GM12878 (cell line): ENCODE results near the gene XAGE3. TPM values are rescaled to one million over a fixed set of nuclear protein-coding genes. Genes with fewer than 3 reads are reported as not detected.
"Not testable (repeated sequence)": the region's sequence is repeated elsewhere in the genome, so short reads cannot be mapped to it uniquely, and the experiment has no call there.

Experiments used
- ATAC-seq: fragments of 200-7000 bp; cut with Tn5 transposase; 3 replicates; pipeline ENCODE4 v1.9.1; 2020; ENCODE audit warnings: mild to moderate bottlenecking, moderate library complexity
- BruUV-seq: library from RNA; stranded (reverse); fragments of 400-500 nt; replicated peaks from 2 replicates; lab custom pipeline; 2021; lab: Mats Ljungman, UMichigan
- CTCF ChIA-PET: fragments of 300-600 bp; sonication (Branson Sonifier 250); formaldehyde crosslinking; extraction: SDS; loops from one replicate; lab custom pipeline; 2021; ENCODE audit warnings: inconsistent platforms; lab: Yijun Ruan, JAX
- POLR2A ChIA-PET: fragments of 350-600 bp; formaldehyde crosslinking; extraction: SDS; loops from one replicate; lab custom pipeline; 2021; ENCODE audit warnings: inconsistent platforms; lab: Charles Lee
- RAD21 ChIA-PET: fragments of 300-600 bp; sonication (Branson Sonifier 250); formaldehyde crosslinking; loops from one replicate; lab custom pipeline; 2023; ENCODE audit warnings: antibody characterized with exemption; ENCODE audit not compliant: unreplicated experiment; lab: Charles Lee
- SMC1A ChIA-PET: fragments of 300-600 bp; sonication (Branson Sonifier 250); formaldehyde crosslinking; loops from one replicate; lab custom pipeline; 2023; ENCODE audit not compliant: unreplicated experiment, uncharacterized antibody; lab: Charles Lee
- DNase-seq: peaks from one replicate; pipeline ENCODE4 v3.0.0-alpha.2; 2011; ENCODE audit warnings: low read depth, low spot score
- FAIRE-seq: peaks from 3 replicates; lab custom pipeline; 2011; peaks lifted over from hg19 to GRCh38; lab: Jason Lieb, UNC
- H2AFZ ChIP-seq: 2 replicates; pipeline ENCODE4 v1.6.0; 2011; ENCODE audit warnings: low read depth, low read length, control low read depth; ENCODE audit not compliant: control insufficient read depth
- H3K27ac ChIP-seq: 2 replicates; pipeline ENCODE4 v1.5.1; 2011; ENCODE audit warnings: control low read depth; ENCODE audit not compliant: control insufficient read depth, insufficient read depth
- H3K27me3 ChIP-seq, 2 experiments: replicated peaks in 1 of 2; 2 replicates each; pipeline versions ENCODE4 v1.6.0 to v1.6.1; 2011; ENCODE audit warnings: low read length in 1 of 2; ENCODE audit not compliant: control insufficient read depth in 2 of 2, insufficient read depth in 2 of 2
- H3K36me3 ChIP-seq, 2 experiments: 2 replicates each; pipeline ENCODE4 v1.5.1; 2011; ENCODE audit warnings: low read length in 1 of 2; ENCODE audit not compliant: control insufficient read depth in 2 of 2, insufficient read depth in 2 of 2
- H3K4me1 ChIP-seq: 2 replicates; pipeline ENCODE4 v1.6.1; 2011; ENCODE audit warnings: mild to moderate bottlenecking, low read length, moderate library complexity, mixed read lengths; ENCODE audit not compliant: control insufficient read depth, insufficient read depth
- H3K4me2 ChIP-seq: 2 replicates; pipeline ENCODE4 v1.6.0; 2011; ENCODE audit warnings: control low read depth; ENCODE audit not compliant: control insufficient read depth, insufficient read depth
- H3K4me3 ChIP-seq: fragments of 200-600 bp; sonication (generic); 2 replicates; pipeline ENCODE4 v1.5.1; 2016
- H3K79me2 ChIP-seq: 2 replicates; pipeline ENCODE4 v1.6.0; 2011; ENCODE audit warnings: low read length; ENCODE audit not compliant: control insufficient read depth, insufficient read depth
- H3K9ac ChIP-seq: 2 replicates; pipeline ENCODE4 v1.8.0; 2011; ENCODE audit warnings: low read length, control low read depth, mixed read lengths; ENCODE audit not compliant: control insufficient read depth, insufficient read depth
- H3K9me3 ChIP-seq: replicated peaks from 3 replicates; pipeline ENCODE4 v1.5.1; 2011; ENCODE audit warnings: mild to moderate bottlenecking, low read length; ENCODE audit not compliant: control insufficient read depth, insufficient read depth
- H4K20me1 ChIP-seq: 2 replicates; pipeline ENCODE4 v1.6.0; 2011; ENCODE audit not compliant: control insufficient read depth, insufficient read depth
- ATF3 ChIP-seq: IDR thresholded peaks from 2 replicates; pipeline ENCODE4 v1.6.1; 2011; ENCODE audit warnings: low read depth, mild to moderate bottlenecking, low read length, moderate library complexity, borderline replicate concordance; ENCODE audit errors: extremely low read depth
- BCLAF1 ChIP-seq: fragments of 450-650 bp; IDR thresholded peaks from 2 replicates; pipeline ENCODE4 v1.6.1; 2017; ENCODE audit warnings: antibody characterized with exemption, mild to moderate bottlenecking, moderate library complexity
- BRCA1 ChIP-seq: IDR thresholded peaks from 2 replicates; pipeline ENCODE4 v1.6.1; 2011; ENCODE audit warnings: low read depth, low read length, improper control_type of control experiment
- CTCF ChIP-seq, 3 experiments: IDR thresholded peaks in 2 of 3; conservative IDR thresholded peaks in 1 of 3; 2 replicates each; pipeline ENCODE4 v1.5.1; 2011; ENCODE audit warnings: low read depth in 3 of 3, low read length in 3 of 3, mild to moderate bottlenecking in 3 of 3, control low read depth in 2 of 3, moderate library complexity in 2 of 3, inconsistent platforms in 1 of 3, mixed read lengths in 1 of 3; ENCODE audit not compliant: control insufficient read depth in 2 of 3, insufficient read depth in 1 of 3; ENCODE audit errors: extremely low read depth in 1 of 3
- HCFC1 ChIP-seq: fragments of 150-350 bp; IDR thresholded peaks from 2 replicates; pipeline ENCODE4 v1.6.1; 2014; ENCODE audit warnings: low read length
- MTA3 ChIP-seq: IDR thresholded peaks from 2 replicates; pipeline ENCODE4 v1.6.1; 2012; ENCODE audit warnings: low read length, inconsistent platforms, borderline replicate concordance
- NFYB ChIP-seq: IDR thresholded peaks from 2 replicates; pipeline ENCODE4 v1.6.1; 2011; ENCODE audit warnings: low read depth, mild to moderate bottlenecking, low read length, improper control_type of control experiment, moderate library complexity; ENCODE audit not compliant: insufficient read depth
- NRF1 ChIP-seq: conservative IDR thresholded peaks from 2 replicates; pipeline ENCODE4 v1.6.1; 2011; ENCODE audit warnings: mild to moderate bottlenecking, low read depth, low read length, improper control_type of control experiment
- TCF12 ChIP-seq: IDR thresholded peaks from 2 replicates; pipeline ENCODE4 v1.6.1; 2011; ENCODE audit warnings: low read depth, mild to moderate bottlenecking, low read length
- WGBS: methylation state at CpG from one replicate; pipeline ENCODE4 v1.1.6; 2016; ENCODE audit warnings: low lambda C conversion rate; ENCODE audit not compliant: insufficient replicate concordance, insufficient coverage; ENCODE audit errors: missing lambda C conversion rate; 5-methylcytosine and 5-hydroxymethylcytosine counted together
- in situ Hi-C: fragments of 300-500 bp; cut with MboI; formaldehyde crosslinking; loops from 9 replicates; pipeline ENCODE4 v1.14.3; 2018; ENCODE audit warnings: mixed read lengths
- intact Hi-C: fragments of 100-400 bp; cut with micrococcal nuclease; formaldehyde crosslinking; loops from one replicate; pipeline ENCODE4 v1.14.2; 2022; ENCODE audit not compliant: unreplicated experiment
- polyA plus RNA-seq, 11 experiments: library from polyadenylated mRNA; depleted of rRNA in 4 of 11; unstranded in 6 of 11; stranded (reverse) in 5 of 11; fragments of >200 nt; fragmentation: Nextera tagmentation in 4 of 11; fragmentation: Illumina TruSeq in 1 of 11; extraction: Ambion mirVana in 4 of 11; extraction: Trizol in 1 of 11; gene quantifications; 1 replicate in 1 of 11; 2 replicates in 10 of 11; pipeline versions ENCODE4 v1.2.1 to v1.2.3, GENCODE V29; 2011 to 2016; ENCODE audit warnings: inconsistent platforms in 2 of 11, missing spikeins in 2 of 11, low read depth in 1 of 11
- total RNA-seq, 4 experiments: library from RNA; depleted of rRNA in 3 of 4; stranded (reverse); fragments of >200 nt in 3 of 4; fragmentation: Illumina TruSeq in 1 of 4; extraction: Trizol in 1 of 4; gene quantifications; 2 replicates each; pipeline versions ENCODE4 v1.2.1 to v1.2.3, GENCODE V29; 2013 to 2021

Gene XAGE3
- total and polyA plus RNA-seq, 10 of the 15 experiments (the other 5 are each of a cell fraction or from before 2014, with no cell fraction given), result not detected

GRCh38 chrX:52873825-52874224 is 5.9 kb upstream of the XAGE3 start:
- DNase-seq, intact Hi-C loops, CTCF ChIA-PET, FAIRE-seq, H2AFZ ChIP-seq, H3K4me1 ChIP-seq, H3K27me3 ChIP-seq, H3K4me2 ChIP-seq, BruUV-seq, H3K9ac ChIP-seq, H3K27ac ChIP-seq, H3K9me3 ChIP-seq, in situ Hi-C loops, RAD21 ChIA-PET, H3K36me3 ChIP-seq, H3K4me3 ChIP-seq, ATAC-seq, H3K79me2 ChIP-seq, POLR2A ChIA-PET, H4K20me1 ChIP-seq: not testable (repeated sequence)
- SMC1A ChIA-PET, result interaction anchor here (0.6 kb wide), 1 partner anchor 515 kb away, joined by 3 read pairs; no protein-coding TSS in a partner anchor

GRCh38 chrX:52870046-52870445 is 2.2 kb upstream of the XAGE3 start:
- intact Hi-C loops, result no loop called here
- DNase-seq, result no peak
- H3K4me2 ChIP-seq, result no peak overlapping the region
- no peak overlapping the region for H3K9ac ChIP-seq
- no peak overlapping the region for H2AFZ ChIP-seq
- H4K20me1 ChIP-seq, result no peaks in the 10 kb centered on the region
- RAD21 ChIA-PET, result no interaction called here
- H3K27ac ChIP-seq, result no peak overlapping the region
- H3K36me3 ChIP-seq, result no peaks in the 10 kb centered on the region
- SMC1A ChIA-PET, result no interaction called here
- no peaks in the 10 kb centered on the region for H3K9me3 ChIP-seq
- CTCF ChIA-PET, result no interaction called here
- 6% methylated on average over 1 of the region's 1 CpG for WGBS
- no peaks in the 10 kb centered on the region for H3K4me1 ChIP-seq
- ATAC-seq, result no peak
- no peaks in the 10 kb centered on the region; a peak in 1 of 4 replicates for H3K27me3 ChIP-seq
- no peak for FAIRE-seq
- BruUV-seq, result no TSS peak
- H3K79me2 ChIP-seq, result no peaks in the 10 kb centered on the region
- in situ Hi-C loops, result no loop called here
- H3K4me3 ChIP-seq, result no peak overlapping the region
- POLR2A ChIA-PET, result no interaction called here
- TF ChIP-seq MTA3, result no peak
- no peak for TF ChIP-seq HCFC1
- TF ChIP-seq BCLAF1, result no peak
- no peak for TF ChIP-seq CTCF (IDR thresholded peaks at IDR 0.05 in 2 of 3, conservative IDR thresholded peaks at IDR 0.05 in 1 of 3; ENCODE audit: control insufficient read depth in 2 of 3, extremely low read depth in 1 of 3, insufficient read depth in 1 of 3, low read depth in 3 of 3, low read length in 3 of 3)
- TF ChIP-seq BRCA1, result no peak
- TF ChIP-seq TCF12, result no peak
- no peak for TF ChIP-seq NFYB
- no peak for TF ChIP-seq NRF1
- no peak for TF ChIP-seq ATF3
